DOHH2 (cell line): Measurements from ENCODE around the gene CDK5R1.
"Not testable (repeated sequence)": the region's sequence is repeated elsewhere in the genome, so short reads cannot be mapped to it uniquely, and the experiment has no call there.

Source experiments
- H3F3A ChIP-seq: fragments of 200-600 bp; sonication (generic), shearing (Covaris generic); 2 replicates; pipeline ENCODE4 v1.6.0; 2016; ENCODE audit warnings: antibody characterized with exemption, mild to moderate bottlenecking; ENCODE audit not compliant: control insufficient read depth, insufficient read depth
- H3K27ac ChIP-seq: fragments of 200-600 bp; sonication (generic); 2 replicates; pipeline ENCODE4 v1.5.1; 2014; ENCODE audit warnings: low read depth, mild to moderate bottlenecking, low read length, moderate library complexity
- H3K27me3 ChIP-seq: fragments of 200-600 bp; sonication (generic); 2 replicates; pipeline ENCODE4 v1.6.1; 2014; ENCODE audit warnings: mild to moderate bottlenecking, low read length, mixed read lengths; ENCODE audit not compliant: control insufficient read depth
- H3K36me3 ChIP-seq: fragments of 200-600 bp; sonication (generic); 2 replicates; pipeline ENCODE4 v1.6.1; 2014; ENCODE audit warnings: mild to moderate bottlenecking, low read length, moderate library complexity, mixed read lengths; ENCODE audit not compliant: control insufficient read depth
- H3K4me1 ChIP-seq: fragments of 200-600 bp; sonication (generic); 2 replicates; pipeline ENCODE4 v1.6.1; 2014; ENCODE audit warnings: mild to moderate bottlenecking, low read length, mixed read lengths; ENCODE audit not compliant: control insufficient read depth
- H3K4me2 ChIP-seq: fragments of 200-600 bp; sonication (generic); 2 replicates; pipeline ENCODE4 v1.6.0; 2014; ENCODE audit warnings: mild to moderate bottlenecking, low read length, moderate library complexity
- H3K4me3 ChIP-seq: fragments of 200-600 bp; sonication (generic); 2 replicates; pipeline ENCODE4 v1.5.1; 2014; ENCODE audit warnings: mild to moderate bottlenecking, low read length, mixed read lengths
- H3K79me2 ChIP-seq: fragments of 200-600 bp; sonication (generic); 2 replicates; pipeline ENCODE4 v1.6.1; 2014; ENCODE audit warnings: mild to moderate bottlenecking, low read length, mixed read lengths; ENCODE audit not compliant: control insufficient read depth
- H3K9me2 ChIP-seq: fragments of 200-600 bp; sonication (generic); replicated peaks from 2 replicates; pipeline ENCODE4 v1.6.1; 2014; ENCODE audit warnings: mild to moderate bottlenecking, low read length, mixed read lengths; ENCODE audit not compliant: control insufficient read depth
- H3K9me3 ChIP-seq: fragments of 200-600 bp; sonication (generic); 2 replicates; pipeline ENCODE4 v1.6.1; 2014; ENCODE audit warnings: antibody characterized with exemption, low read length, mixed read lengths; ENCODE audit not compliant: control insufficient read depth, insufficient read depth
- H4K20me1 ChIP-seq: fragments of 200-600 bp; sonication (generic); 2 replicates; pipeline ENCODE4 v1.6.0; 2014; ENCODE audit warnings: low read depth, mild to moderate bottlenecking, antibody characterized with exemption, low read length, moderate library complexity; ENCODE audit not compliant: control insufficient read depth, insufficient read depth
- EZH2phosphoT487 ChIP-seq: fragments of 200-600 bp; sonication (generic); IDR thresholded peaks from 2 replicates; pipeline ENCODE4 v1.6.1; 2017; ENCODE audit warnings: borderline replicate concordance, mild to moderate bottlenecking, antibody characterized with exemption, low read length, moderate library complexity, mixed read lengths
- TF ChIP-seq, protein P1 (sequence below): fragments of 200-600 bp; sonication (generic); IDR thresholded peaks from one replicate; pipeline ENCODE4 v1.5.1; 2014; ENCODE audit warnings: antibody characterized with exemption, mild to moderate bottlenecking, low read depth, low read length; ENCODE audit not compliant: poor library complexity, severe bottlenecking

The CDK5R1 gene

DNA sequence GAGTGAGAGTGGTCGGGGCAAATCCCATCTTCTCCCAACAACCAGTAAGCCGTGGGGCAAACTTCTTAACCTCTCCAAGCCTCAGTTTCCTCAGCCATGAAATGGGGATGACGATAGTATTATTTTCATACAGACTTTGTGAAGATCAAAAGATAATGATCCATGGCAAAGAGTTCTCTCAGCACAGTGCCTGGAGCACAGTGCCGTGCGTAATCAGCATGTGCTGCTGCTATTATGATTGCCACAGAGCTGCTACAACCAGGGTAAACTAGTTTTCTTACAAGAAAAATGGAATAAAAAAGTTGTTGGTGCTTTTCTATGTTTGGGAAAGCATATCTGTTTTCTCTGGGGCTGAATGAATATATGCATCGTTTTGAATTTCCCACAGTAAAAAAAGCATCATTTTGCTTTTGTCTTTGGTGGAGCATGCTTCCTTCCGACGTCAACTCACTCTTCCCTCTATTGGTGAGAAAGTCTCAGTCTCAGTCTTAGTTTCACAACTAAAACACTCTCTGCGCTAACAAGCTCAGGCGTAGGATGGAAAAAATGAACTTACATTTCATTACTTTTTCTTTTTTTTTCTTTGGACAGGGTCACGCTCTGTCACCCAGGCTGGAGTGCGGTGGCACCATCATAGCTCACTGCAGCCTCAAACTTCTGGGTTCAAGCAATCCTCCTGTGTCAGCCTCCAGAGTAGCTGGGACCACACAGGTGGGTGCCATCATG, 37.2 kb downstream of the CDK5R1 start:
- no peaks in the 10 kb centered on the region for H3K9me3 ChIP-seq
- no peaks in the 10 kb centered on the region for H3K9me2 ChIP-seq
- H3K36me3 ChIP-seq, result no peaks in the 10 kb centered on the region
- peak overlapping the region; percentile 91 for H3K27ac ChIP-seq
- H3K27me3 ChIP-seq, result peaks cover 67% of the 10 kb centered on the region
- H3K79me2 ChIP-seq, result no peaks in the 10 kb centered on the region
- TF ChIP-seq EZH2phosphoT487, result no peak
- TF ChIP-seq, protein P1, sequence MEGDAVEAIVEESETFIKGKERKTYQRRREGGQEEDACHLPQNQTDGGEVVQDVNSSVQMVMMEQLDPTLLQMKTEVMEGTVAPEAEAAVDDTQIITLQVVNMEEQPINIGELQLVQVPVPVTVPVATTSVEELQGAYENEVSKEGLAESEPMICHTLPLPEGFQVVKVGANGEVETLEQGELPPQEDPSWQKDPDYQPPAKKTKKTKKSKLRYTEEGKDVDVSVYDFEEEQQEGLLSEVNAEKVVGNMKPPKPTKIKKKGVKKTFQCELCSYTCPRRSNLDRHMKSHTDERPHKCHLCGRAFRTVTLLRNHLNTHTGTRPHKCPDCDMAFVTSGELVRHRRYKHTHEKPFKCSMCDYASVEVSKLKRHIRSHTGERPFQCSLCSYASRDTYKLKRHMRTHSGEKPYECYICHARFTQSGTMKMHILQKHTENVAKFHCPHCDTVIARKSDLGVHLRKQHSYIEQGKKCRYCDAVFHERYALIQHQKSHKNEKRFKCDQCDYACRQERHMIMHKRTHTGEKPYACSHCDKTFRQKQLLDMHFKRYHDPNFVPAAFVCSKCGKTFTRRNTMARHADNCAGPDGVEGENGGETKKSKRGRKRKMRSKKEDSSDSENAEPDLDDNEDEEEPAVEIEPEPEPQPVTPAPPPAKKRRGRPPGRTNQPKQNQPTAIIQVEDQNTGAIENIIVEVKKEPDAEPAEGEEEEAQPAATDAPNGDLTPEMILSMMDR, result no peak
- H4K20me1 ChIP-seq, result 0 out of 2 replicates have a peak, but pooled peaks cover 5% of the 10 kb centered on the region
- H3K4me3 ChIP-seq, result peak overlapping the region; percentile 72
- H3F3A ChIP-seq, result peaks cover 11% of the 10 kb centered on the region
- peak overlapping the region; percentile 92 for H3K4me2 ChIP-seq
- peaks cover 63% of the 10 kb centered on the region for H3K4me1 ChIP-seq

GRCh38 chr17:32524553-32524880, 37.7 kb downstream of the CDK5R1 start:
- not testable (repeated sequence) for H3K79me2 ChIP-seq, H3K9me2 ChIP-seq, H4K20me1 ChIP-seq, H3K36me3 ChIP-seq, H3K9me3 ChIP-seq
- peak overlapping the region; percentile 92 for H3K4me2 ChIP-seq
- H3K4me3 ChIP-seq, result peak overlapping the region; percentile 72
- H3F3A ChIP-seq, result peaks cover 11% of the 10 kb centered on the region
- H3K27ac ChIP-seq, result peak overlapping the region; percentile 91
- H3K4me1 ChIP-seq, result peaks cover 58% of the 10 kb centered on the region
- H3K27me3 ChIP-seq, result peaks cover 65% of the 10 kb centered on the region

GRCh38 chr17:32525122-32525521, 38.3 kb downstream of the CDK5R1 start:
- peaks cover 51% of the 10 kb centered on the region for H3K4me1 ChIP-seq
- H4K20me1 ChIP-seq, result 0 out of 2 replicates have a peak, but pooled peaks cover 5% of the 10 kb centered on the region
- no peaks in the 10 kb centered on the region for H3K9me2 ChIP-seq
- H3K36me3 ChIP-seq, result no peaks in the 10 kb centered on the region
- TF ChIP-seq EZH2phosphoT487, result no peak
- TF ChIP-seq, protein P1, result no peak
- peak overlapping the region; percentile 92; the same call in 1 of the 2 replicates for H3K4me2 ChIP-seq
- H3K4me3 ChIP-seq, result no peak overlapping the region
- H3F3A ChIP-seq, result peaks cover 11% of the 10 kb centered on the region
- no peak overlapping the region for H3K27ac ChIP-seq
- H3K27me3 ChIP-seq, result peaks cover 63% of the 10 kb centered on the region
- no peaks in the 10 kb centered on the region for H3K9me3 ChIP-seq
- H3K79me2 ChIP-seq, result no peaks in the 10 kb centered on the region

- no peak overlapping the region for H3K4me2 ChIP-seq
- no peak overlapping the region for H3K27ac ChIP-seq
Observed at GRCh38 chr17:32527146-32527545, 40.4 kb downstream of the CDK5R1 start.

More at GRCh38 chr17:32527146-32527545, 40.4 kb downstream of the CDK5R1 start:
- peaks cover 62% of the 10 kb centered on the region for H3K27me3 ChIP-seq
- no peaks in the 10 kb centered on the region for H3K9me2 ChIP-seq
- H4K20me1 ChIP-seq, result 0 out of 2 replicates have a peak, but pooled peaks cover 5% of the 10 kb centered on the region
- peaks cover 33% of the 10 kb centered on the region for H3K4me1 ChIP-seq
- H3K36me3 ChIP-seq, result no peaks in the 10 kb centered on the region
- no peak for TF ChIP-seq EZH2phosphoT487
- TF ChIP-seq, protein P1, result no peak
- H3F3A ChIP-seq, result peaks cover 11% of the 10 kb centered on the region
- H3K9me3 ChIP-seq, result no peaks in the 10 kb centered on the region
- H3K4me3 ChIP-seq, result no peak overlapping the region
- H3K79me2 ChIP-seq, result no peaks in the 10 kb centered on the region
